HEK293T (cell line): Measurements from ENCODE around the gene CLCF1.

Source experiments
- FOXA1 ChIP-seq: fragments of 450-650 bp; IDR thresholded peaks from 2 replicates; pipeline ENCODE4 v1.6.1; 2016; ENCODE audit warnings: mild to moderate bottlenecking
- FOXK2 ChIP-seq: fragments of 450-650 bp; IDR thresholded peaks from 2 replicates; pipeline ENCODE4 v1.6.1; 2016; ENCODE audit warnings: mild to moderate bottlenecking
- FOXM1 ChIP-seq: fragments of 450-650 bp; IDR thresholded peaks from 2 replicates; pipeline ENCODE4 v1.6.1; 2017; ENCODE audit warnings: mild to moderate bottlenecking, borderline replicate concordance
- HDGF ChIP-seq: fragments of 450-650 bp; IDR thresholded peaks from 2 replicates; pipeline ENCODE4 v1.6.1; 2017; ENCODE audit warnings: antibody characterized with exemption, borderline replicate concordance
- TARDBP ChIP-seq: fragments of 450-650 bp; IDR thresholded peaks from 2 replicates; pipeline ENCODE4 v1.6.1; 2016
- TF ChIP-seq, protein P1 (sequence below): fragments of 450-650 bp; IDR thresholded peaks from 2 replicates; pipeline ENCODE4 v1.6.1; 2016

DNA sequence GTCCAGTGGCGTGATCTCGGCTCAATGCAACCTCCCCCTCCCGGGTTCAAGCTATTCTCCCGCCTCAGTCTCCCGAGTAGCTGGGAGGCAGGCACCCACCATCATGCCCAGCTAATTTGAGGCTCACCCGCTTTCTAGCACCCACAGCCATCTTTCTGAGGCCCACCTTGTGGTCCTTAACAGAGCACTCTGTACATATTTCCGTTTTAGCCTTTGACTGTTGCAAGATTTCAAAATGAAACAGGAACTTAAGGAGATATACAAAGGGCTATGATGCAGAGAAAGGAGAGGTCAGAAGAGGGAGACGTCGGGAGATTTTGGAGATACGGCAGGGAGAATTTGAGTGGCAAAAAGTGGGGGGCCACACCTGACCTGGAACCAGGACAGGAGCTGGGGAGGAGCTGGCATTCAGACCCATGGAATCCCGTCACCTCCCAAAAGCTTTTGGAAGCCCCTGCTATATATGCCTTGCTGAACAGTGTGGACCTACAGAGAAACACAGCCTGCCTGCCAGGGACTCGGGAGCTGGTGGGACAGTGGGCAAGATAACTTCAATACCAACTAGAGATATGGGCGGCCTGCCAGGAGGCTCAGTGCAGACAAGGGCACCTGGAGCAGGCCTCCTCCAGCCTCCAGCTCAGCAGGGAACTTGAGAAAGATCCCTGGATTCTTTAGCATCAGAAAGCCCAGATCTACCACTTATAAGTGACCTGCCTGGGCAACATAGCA is 8.0 kb upstream of the CLCF1 start:
- no peak for TF ChIP-seq FOXA1
- TF ChIP-seq, protein P1, sequence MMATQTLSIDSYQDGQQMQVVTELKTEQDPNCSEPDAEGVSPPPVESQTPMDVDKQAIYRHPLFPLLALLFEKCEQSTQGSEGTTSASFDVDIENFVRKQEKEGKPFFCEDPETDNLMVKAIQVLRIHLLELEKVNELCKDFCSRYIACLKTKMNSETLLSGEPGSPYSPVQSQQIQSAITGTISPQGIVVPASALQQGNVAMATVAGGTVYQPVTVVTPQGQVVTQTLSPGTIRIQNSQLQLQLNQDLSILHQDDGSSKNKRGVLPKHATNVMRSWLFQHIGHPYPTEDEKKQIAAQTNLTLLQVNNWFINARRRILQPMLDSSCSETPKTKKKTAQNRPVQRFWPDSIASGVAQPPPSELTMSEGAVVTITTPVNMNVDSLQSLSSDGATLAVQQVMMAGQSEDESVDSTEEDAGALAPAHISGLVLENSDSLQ, result no peak
- TF ChIP-seq TARDBP, result no peak
- TF ChIP-seq HDGF, result no peak
- TF ChIP-seq FOXK2, result no peak
- no peak for TF ChIP-seq FOXM1
